LoVo (cell line): ENCODE data around the gene SPIRE1.
"Not testable (repeated sequence)": the region's sequence is repeated elsewhere in the genome, so short reads cannot be mapped to it uniquely, and the experiment has no call there.

Experiments
- DNase-seq: peaks from one replicate; pipeline ENCODE4 v3.0.0-alpha.2; 2016; ENCODE audit warnings: low spot score

SPIRE1 gene

GRCh38 chr18:12645751-12646203, 12.1 kb downstream of the SPIRE1 start:
- no peak for DNase-seq

- DNase-seq, result no peak
Observed at GRCh38 chr18:12645254-12645653, 12.7 kb downstream of the SPIRE1 start.

GRCh38 chr18:12643756-12644155, 14.2 kb downstream of the SPIRE1 start:
- not testable (repeated sequence) for DNase-seq

- no peak for DNase-seq
Observed at GRCh38 chr18:12640881-12641200, 17.1 kb downstream of the SPIRE1 start.

GRCh38 chr18:12639990-12640880, 17.7 kb downstream of the SPIRE1 start:
- no peak for DNase-seq

GRCh38 chr18:12638644-12639124, 19.2 kb downstream of the SPIRE1 start:
- DNase-seq, result no peak

- DNase-seq, result no peak
Observed at GRCh38 chr18:12637901-12638643, 19.8 kb downstream of the SPIRE1 start.

GRCh38 chr18:12637393-12637792, 20.5 kb downstream of the SPIRE1 start:
- DNase-seq, result no peak

GRCh38 chr18:12631831-12632477, 26.0 kb downstream of the SPIRE1 start:
- DNase-seq, result no peak

GRCh38 chr18:12630136-12630535, 27.8 kb downstream of the SPIRE1 start:
- DNase-seq, result no peak

- DNase-seq, result no peak
Observed at GRCh38 chr18:12628706-12629702, 28.9 kb downstream of the SPIRE1 start.

GRCh38 chr18:12627199-12627598, 30.7 kb downstream of the SPIRE1 start:
- DNase-seq, result not testable (repeated sequence)

GRCh38 chr18:12625241-12625640, 32.7 kb downstream of the SPIRE1 start:
- no peak for DNase-seq

GRCh38 chr18:12621742-12622306, 36.1 kb downstream of the SPIRE1 start:
- DNase-seq, result no peak

- no peak for DNase-seq
Observed at GRCh38 chr18:12615748-12616147, 42.2 kb downstream of the SPIRE1 start.

- no peak for DNase-seq
Observed at GRCh38 chr18:12608301-12608700, 49.6 kb downstream of the SPIRE1 start.

GRCh38 chr18:12606592-12607315, 51.2 kb downstream of the SPIRE1 start:
- peak; percentile 75 for DNase-seq

- DNase-seq, result no peak
Observed at GRCh38 chr18:12604445-12605007, 53.4 kb downstream of the SPIRE1 start.

- no peak for DNase-seq
Observed at GRCh38 chr18:12599966-12600365, 57.9 kb downstream of the SPIRE1 start.

- peak; percentile 30 for DNase-seq
Observed at GRCh38 chr18:12599543-12599942, 58.4 kb downstream of the SPIRE1 start.
